Liver (tissue), 9 donors: ENCODE results near the gene ETFA. TPM values are rescaled to one million over a fixed set of nuclear protein-coding genes. Genes with fewer than 3 reads are reported as not detected.

Experiments used
- DNase-seq: peaks from one replicate; pipeline ENCODE4 v3.0.0-alpha.2; 2017; ENCODE audit warnings: low spot score
- H3K27ac ChIP-seq, 2 donors: one replicate each; pipeline ENCODE4 v1.7.0; 2013; ENCODE audit warnings: inconsistent platforms in 2 of 2, low read length in 2 of 2, control low read depth in 1 of 2, low read depth in 1 of 2, mild to moderate bottlenecking in 1 of 2
- H3K27me3 ChIP-seq, 4 donors: one replicate each; pipeline versions ENCODE4 v1.6.1 to v1.7.0; 2013; ENCODE audit warnings: low read length in 3 of 4, inconsistent platforms in 1 of 4, mild to moderate bottlenecking in 1 of 4, moderate library complexity in 1 of 4; ENCODE audit not compliant: control insufficient read depth in 4 of 4, insufficient read depth in 4 of 4
- H3K36me3 ChIP-seq, 4 donors: one replicate each; pipeline versions ENCODE4 v1.6.1 to v1.7.0; 2013; ENCODE audit warnings: low read length in 3 of 4, mild to moderate bottlenecking in 3 of 4, low read depth in 1 of 4, moderate library complexity in 1 of 4; ENCODE audit not compliant: control insufficient read depth in 4 of 4, insufficient read depth in 3 of 4
- H3K4me1 ChIP-seq, 4 donors: one replicate each; pipeline versions ENCODE4 v1.6.1 to v1.7.0; 2013; ENCODE audit warnings: low read length in 3 of 4, mild to moderate bottlenecking in 3 of 4, moderate library complexity in 1 of 4; ENCODE audit not compliant: control insufficient read depth in 4 of 4, insufficient read depth in 4 of 4
- H3K4me3 ChIP-seq, 3 donors: one replicate each; pipeline versions ENCODE4 v1.6.1 to v1.7.0; 2013; ENCODE audit warnings: low read length in 3 of 3, control low read depth in 1 of 3, low read depth in 1 of 3, mild to moderate bottlenecking in 1 of 3
- H3K9ac ChIP-seq, 2 donors: one replicate each; pipeline ENCODE4 v1.7.0; 2013; ENCODE audit warnings: low read length in 2 of 2, mild to moderate bottlenecking in 2 of 2, moderate library complexity in 2 of 2, control low read depth in 1 of 2, low read depth in 1 of 2
- H3K9me3 ChIP-seq, 4 donors: one replicate each; pipeline versions ENCODE4 v1.6.1 to v1.7.0; 2013; ENCODE audit warnings: low read length in 3 of 4; ENCODE audit not compliant: control insufficient read depth in 4 of 4
- EGR1 ChIP-seq, 2 donors: IDR thresholded peaks; 2 replicates each; pipeline ENCODE4 v1.6.1; 2016 to 2018; ENCODE audit warnings: antibody characterized with exemption in 2 of 2, low read depth in 2 of 2
- FOXA1 ChIP-seq: IDR thresholded peaks from 2 replicates; pipeline ENCODE4 v1.6.1; 2016; ENCODE audit warnings: antibody characterized with exemption
- GABPA ChIP-seq, 2 donors: IDR thresholded peaks in 1 of 2; conservative IDR thresholded peaks in 1 of 2; 2 replicates each; pipeline ENCODE4 v1.6.1; 2016; ENCODE audit warnings: antibody characterized with exemption in 2 of 2, mild to moderate bottlenecking in 1 of 2, moderate library complexity in 1 of 2
- HNF4A ChIP-seq, 2 donors: conservative IDR thresholded peaks; 2 replicates each; pipeline ENCODE4 v1.6.1; 2016; ENCODE audit warnings: antibody characterized with exemption in 2 of 2, mild to moderate bottlenecking in 2 of 2
- HNF4G ChIP-seq: IDR thresholded peaks from 2 replicates; pipeline ENCODE4 v1.6.1; 2016; ENCODE audit warnings: antibody characterized with exemption
- JUND ChIP-seq, 2 donors: IDR thresholded peaks; 2 replicates each; pipeline ENCODE4 v1.6.1; 2016; ENCODE audit warnings: antibody characterized with exemption in 2 of 2
- NR2F2 ChIP-seq: IDR thresholded peaks from 2 replicates; pipeline ENCODE4 v1.6.1; 2016; ENCODE audit warnings: antibody characterized with exemption
- RAD21 ChIP-seq, 2 donors: IDR thresholded peaks; 2 replicates each; pipeline ENCODE4 v1.6.1; 2016; ENCODE audit warnings: antibody characterized with exemption in 2 of 2, mild to moderate bottlenecking in 2 of 2
- RXRA ChIP-seq, 2 donors: IDR thresholded peaks; 2 replicates each; pipeline ENCODE4 v1.6.1; 2017 to 2018; ENCODE audit warnings: antibody characterized with exemption in 2 of 2, mild to moderate bottlenecking in 1 of 2
- SP1 ChIP-seq: IDR thresholded peaks from 2 replicates; pipeline ENCODE4 v1.6.1; 2018; ENCODE audit warnings: antibody characterized with exemption, mild to moderate bottlenecking
- TAF1 ChIP-seq: conservative IDR thresholded peaks from 2 replicates; pipeline ENCODE4 v1.6.1; 2016; ENCODE audit warnings: antibody characterized with exemption, mild to moderate bottlenecking
- YY1 ChIP-seq: IDR thresholded peaks from 2 replicates; pipeline ENCODE4 v1.6.1; 2016; ENCODE audit warnings: antibody characterized with exemption, mild to moderate bottlenecking
- WGBS: extraction: QIAGEN DNeasy Blood & Tissue Kit; methylation state at CpG from one replicate; pipeline ENCODE4 v1.1.7; 2013; 5-methylcytosine and 5-hydroxymethylcytosine counted together
- polyA plus RNA-seq, 2 donors: library from polyadenylated mRNA; stranded (reverse) in 1 of 2; unstranded in 1 of 2; fragments of 200-250 nt in 1 of 2; fragments of >200 nt in 1 of 2; fragmentation: Nextera tagmentation in 1 of 2; extraction: Ambion mirVana in 1 of 2; gene quantifications; one replicate each; pipeline versions ENCODE4 v1.2.1 to v1.2.3, GENCODE V29; 2013 to 2015
- total RNA-seq, 2 donors: library from RNA; depleted of rRNA; stranded (reverse); fragments of >200 nt; gene quantifications; one replicate each; pipeline ENCODE4 v1.2.3, GENCODE V29; 2014
- TF ChIP-seq, protein P1 (sequence below): IDR thresholded peaks from 2 replicates; pipeline ENCODE4 v1.6.1; 2016; ENCODE audit warnings: antibody characterized with exemption
- TF ChIP-seq, protein P2 (sequence below): IDR thresholded peaks from 2 replicates; pipeline ENCODE4 v1.6.1; 2016; ENCODE audit warnings: antibody characterized with exemption, mild to moderate bottlenecking
- TF ChIP-seq, protein P3 (sequence below): IDR thresholded peaks from 2 replicates; pipeline ENCODE4 v1.6.1; 2016; ENCODE audit warnings: antibody characterized with exemption
- TF ChIP-seq, protein P4 (sequence below): fragments of 150-350 bp; IDR thresholded peaks from 2 replicates; pipeline ENCODE4 v1.5.1; 2017; ENCODE audit warnings: improper control_type of control experiment, low read depth, low read length; ENCODE audit not compliant: missing input control
- TF ChIP-seq, protein P5 (sequence below): IDR thresholded peaks from 2 replicates; pipeline ENCODE4 v1.6.1; 2016; ENCODE audit warnings: antibody characterized with exemption
- donor health status: healthy.
- donor health status: healthy.
- donor health status: healthy.
- donor health status: healthy.
- donor health status: healthy.

ETFA gene
- 100 to 1,000 TPM in 1 of 2 donors, 10 to 100 TPM in 1; 92.6 to 242 TPM for total RNA-seq
- polyA plus RNA-seq: 100 to 1,000 TPM; 337 to 342 TPM

DNA sequence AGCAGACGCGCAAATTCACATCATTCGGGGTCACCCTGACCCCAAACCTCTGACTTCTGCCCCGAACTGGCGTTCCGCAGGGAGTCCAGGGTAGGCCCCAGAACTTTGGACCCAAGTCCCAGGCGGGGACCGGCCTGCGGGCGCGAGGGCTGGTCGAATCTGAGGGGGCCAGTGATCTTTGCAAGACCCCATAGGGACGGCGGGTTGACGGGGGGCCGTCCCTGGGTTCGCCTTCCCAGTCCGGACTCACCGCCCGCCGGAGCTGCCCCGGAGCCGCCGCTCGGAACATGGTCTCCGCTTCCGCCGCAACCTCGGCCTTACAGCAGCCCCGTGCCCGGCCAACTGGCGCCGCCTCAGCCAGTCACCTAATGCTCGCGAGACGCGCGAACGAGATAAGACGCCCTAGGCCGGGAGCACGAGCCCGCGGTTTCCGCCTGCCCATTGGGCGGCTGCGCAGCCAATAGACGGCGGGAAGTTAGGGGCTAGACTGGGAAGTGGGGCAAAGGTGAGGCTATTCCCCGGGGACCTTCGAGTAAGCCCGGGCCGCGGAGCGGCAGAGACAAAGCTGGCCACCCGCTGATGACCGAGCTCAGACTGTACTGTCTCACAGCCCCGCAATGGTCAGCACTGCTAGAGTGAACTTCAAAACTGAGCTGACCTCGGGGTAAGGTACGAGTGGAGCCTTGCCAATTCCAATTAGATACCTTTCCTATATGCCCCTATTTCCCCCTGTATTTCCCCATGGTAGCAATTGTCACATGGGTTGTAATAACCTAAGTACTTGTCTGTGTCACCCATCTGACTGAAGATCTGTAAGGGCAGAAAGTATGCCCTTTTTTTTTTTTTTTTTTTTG lies at the start of gene ETFA:
Gene ETFA (minus strand): TSS at position 370 of the 854 bp plus-strand sequence. CDS start 81 bp downstream, at position 289.
- peak; percentile 87 to 93 for TF ChIP-seq RXRA (IDR thresholded peaks at IDR 0.05)
- TF ChIP-seq, protein P1, sequence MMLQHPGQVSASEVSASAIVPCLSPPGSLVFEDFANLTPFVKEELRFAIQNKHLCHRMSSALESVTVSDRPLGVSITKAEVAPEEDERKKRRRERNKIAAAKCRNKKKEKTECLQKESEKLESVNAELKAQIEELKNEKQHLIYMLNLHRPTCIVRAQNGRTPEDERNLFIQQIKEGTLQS: no peak
- TF ChIP-seq, protein P2, sequence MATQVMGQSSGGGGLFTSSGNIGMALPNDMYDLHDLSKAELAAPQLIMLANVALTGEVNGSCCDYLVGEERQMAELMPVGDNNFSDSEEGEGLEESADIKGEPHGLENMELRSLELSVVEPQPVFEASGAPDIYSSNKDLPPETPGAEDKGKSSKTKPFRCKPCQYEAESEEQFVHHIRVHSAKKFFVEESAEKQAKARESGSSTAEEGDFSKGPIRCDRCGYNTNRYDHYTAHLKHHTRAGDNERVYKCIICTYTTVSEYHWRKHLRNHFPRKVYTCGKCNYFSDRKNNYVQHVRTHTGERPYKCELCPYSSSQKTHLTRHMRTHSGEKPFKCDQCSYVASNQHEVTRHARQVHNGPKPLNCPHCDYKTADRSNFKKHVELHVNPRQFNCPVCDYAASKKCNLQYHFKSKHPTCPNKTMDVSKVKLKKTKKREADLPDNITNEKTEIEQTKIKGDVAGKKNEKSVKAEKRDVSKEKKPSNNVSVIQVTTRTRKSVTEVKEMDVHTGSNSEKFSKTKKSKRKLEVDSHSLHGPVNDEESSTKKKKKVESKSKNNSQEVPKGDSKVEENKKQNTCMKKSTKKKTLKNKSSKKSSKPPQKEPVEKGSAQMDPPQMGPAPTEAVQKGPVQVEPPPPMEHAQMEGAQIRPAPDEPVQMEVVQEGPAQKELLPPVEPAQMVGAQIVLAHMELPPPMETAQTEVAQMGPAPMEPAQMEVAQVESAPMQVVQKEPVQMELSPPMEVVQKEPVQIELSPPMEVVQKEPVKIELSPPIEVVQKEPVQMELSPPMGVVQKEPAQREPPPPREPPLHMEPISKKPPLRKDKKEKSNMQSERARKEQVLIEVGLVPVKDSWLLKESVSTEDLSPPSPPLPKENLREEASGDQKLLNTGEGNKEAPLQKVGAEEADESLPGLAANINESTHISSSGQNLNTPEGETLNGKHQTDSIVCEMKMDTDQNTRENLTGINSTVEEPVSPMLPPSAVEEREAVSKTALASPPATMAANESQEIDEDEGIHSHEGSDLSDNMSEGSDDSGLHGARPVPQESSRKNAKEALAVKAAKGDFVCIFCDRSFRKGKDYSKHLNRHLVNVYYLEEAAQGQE: peak; percentile 82
- peak; percentile 85 for TF ChIP-seq HNF4G
- TF ChIP-seq EGR1 (IDR thresholded peaks at IDR 0.05; ENCODE audit: low read depth in 2 of 2): no peak
- peak; percentile 96 for TF ChIP-seq HNF4A (conservative IDR thresholded peaks at IDR 0.05)
- TF ChIP-seq SP1: peak; percentile 96
- TF ChIP-seq, protein P3, sequence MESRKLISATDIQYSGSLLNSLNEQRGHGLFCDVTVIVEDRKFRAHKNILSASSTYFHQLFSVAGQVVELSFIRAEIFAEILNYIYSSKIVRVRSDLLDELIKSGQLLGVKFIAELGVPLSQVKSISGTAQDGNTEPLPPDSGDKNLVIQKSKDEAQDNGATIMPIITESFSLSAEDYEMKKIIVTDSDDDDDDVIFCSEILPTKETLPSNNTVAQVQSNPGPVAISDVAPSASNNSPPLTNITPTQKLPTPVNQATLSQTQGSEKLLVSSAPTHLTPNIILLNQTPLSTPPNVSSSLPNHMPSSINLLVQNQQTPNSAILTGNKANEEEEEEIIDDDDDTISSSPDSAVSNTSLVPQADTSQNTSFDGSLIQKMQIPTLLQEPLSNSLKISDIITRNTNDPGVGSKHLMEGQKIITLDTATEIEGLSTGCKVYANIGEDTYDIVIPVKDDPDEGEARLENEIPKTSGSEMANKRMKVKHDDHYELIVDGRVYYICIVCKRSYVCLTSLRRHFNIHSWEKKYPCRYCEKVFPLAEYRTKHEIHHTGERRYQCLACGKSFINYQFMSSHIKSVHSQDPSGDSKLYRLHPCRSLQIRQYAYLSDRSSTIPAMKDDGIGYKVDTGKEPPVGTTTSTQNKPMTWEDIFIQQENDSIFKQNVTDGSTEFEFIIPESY: peak; percentile 99
- TF ChIP-seq NR2F2: no peak
- TF ChIP-seq, protein P4, sequence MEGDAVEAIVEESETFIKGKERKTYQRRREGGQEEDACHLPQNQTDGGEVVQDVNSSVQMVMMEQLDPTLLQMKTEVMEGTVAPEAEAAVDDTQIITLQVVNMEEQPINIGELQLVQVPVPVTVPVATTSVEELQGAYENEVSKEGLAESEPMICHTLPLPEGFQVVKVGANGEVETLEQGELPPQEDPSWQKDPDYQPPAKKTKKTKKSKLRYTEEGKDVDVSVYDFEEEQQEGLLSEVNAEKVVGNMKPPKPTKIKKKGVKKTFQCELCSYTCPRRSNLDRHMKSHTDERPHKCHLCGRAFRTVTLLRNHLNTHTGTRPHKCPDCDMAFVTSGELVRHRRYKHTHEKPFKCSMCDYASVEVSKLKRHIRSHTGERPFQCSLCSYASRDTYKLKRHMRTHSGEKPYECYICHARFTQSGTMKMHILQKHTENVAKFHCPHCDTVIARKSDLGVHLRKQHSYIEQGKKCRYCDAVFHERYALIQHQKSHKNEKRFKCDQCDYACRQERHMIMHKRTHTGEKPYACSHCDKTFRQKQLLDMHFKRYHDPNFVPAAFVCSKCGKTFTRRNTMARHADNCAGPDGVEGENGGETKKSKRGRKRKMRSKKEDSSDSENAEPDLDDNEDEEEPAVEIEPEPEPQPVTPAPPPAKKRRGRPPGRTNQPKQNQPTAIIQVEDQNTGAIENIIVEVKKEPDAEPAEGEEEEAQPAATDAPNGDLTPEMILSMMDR: no peak
- TF ChIP-seq GABPA (IDR thresholded peaks at IDR 0.05 in 1 of 2, conservative IDR thresholded peaks at IDR 0.05 in 1 of 2): peak in 1 of 2 donors; percentile 45
- TF ChIP-seq, protein P5, sequence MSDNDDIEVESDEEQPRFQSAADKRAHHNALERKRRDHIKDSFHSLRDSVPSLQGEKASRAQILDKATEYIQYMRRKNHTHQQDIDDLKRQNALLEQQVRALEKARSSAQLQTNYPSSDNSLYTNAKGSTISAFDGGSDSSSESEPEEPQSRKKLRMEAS: peak; percentile 85
- TF ChIP-seq TAF1: peak; percentile 85
- TF ChIP-seq FOXA1: no peak
- TF ChIP-seq RAD21 (IDR thresholded peaks at IDR 0.05): peak in 1 of 2 donors; percentile 12
- TF ChIP-seq JUND (IDR thresholded peaks at IDR 0.05): peak in 1 of 2 donors; percentile 33
- peak; percentile 81 for TF ChIP-seq YY1
- peaks cover 14 to 47% (median 24%) of the 10 kb centered on the region in 4 donors for H3K4me1 ChIP-seq

More for the DNA sequence above, at the start of gene ETFA:
- Histone ChIP-seq H3K4me3 (peak within 1 kb of the TSS; percentile 90 to 94 (median 94)), H3K9ac (peak within 1 kb of the TSS; percentile 87 to 96), H3K36me3 (peaks cover 0 to 3% (median 0%) of the 10 kb centered on the region in 4 donors), H3K27me3 (no peaks in the 10 kb centered on the region), H3K27ac (peak within 1 kb of the TSS; percentile 96), H3K9me3 (no peaks in the 10 kb centered on the region)
- DNase-seq: peak; percentile 92
- under 1% methylated on average over 60 of the region's 60 CpGs for WGBS
